Activated CD8-positive, alpha-beta memory T cell treated with anti-CD3 and anti-CD28 coated beads, Interleukin-2, amount 50 U/mL, for 4 hours (primary cell): ENCODE data around the gene IQGAP2.

Experiments
- DNase-seq: peaks from one replicate; pipeline ENCODE4 v3.0.0-alpha.2; 2020

Gene IQGAP2

GRCh38 chr5:76479281-76479680, 76.2 kb downstream of the IQGAP2 start:
- no peak for DNase-seq

- no peak for DNase-seq
These were observed 77.0 kb downstream of the IQGAP2 start for GRCh38 chr5:76479973-76480667.

GRCh38 chr5:76482984-76483383, 79.9 kb downstream of the IQGAP2 start:
- DNase-seq, result no peak

GRCh38 chr5:76483433-76483832, 80.3 kb downstream of the IQGAP2 start:
- DNase-seq, result no peak

GRCh38 chr5:76483881-76484280, 80.8 kb downstream of the IQGAP2 start:
- no peak for DNase-seq

GRCh38 chr5:76485511-76485910, 82.4 kb downstream of the IQGAP2 start:
- no peak for DNase-seq

GRCh38 chr5:76487386-76487785, 84.3 kb downstream of the IQGAP2 start:
- DNase-seq, result no peak

GRCh38 chr5:76487821-76488220, 84.7 kb downstream of the IQGAP2 start:
- DNase-seq, result no peak

- no peak for DNase-seq
These were observed 85.9 kb downstream of the IQGAP2 start for GRCh38 chr5:76488969-76489368.

GRCh38 chr5:76489877-76490688, 87.0 kb downstream of the IQGAP2 start:
- DNase-seq, result no peak

GRCh38 chr5:76490960-76491359, 87.9 kb downstream of the IQGAP2 start:
- no peak for DNase-seq

- DNase-seq, result no peak
These were observed 89.7 kb downstream of the IQGAP2 start for GRCh38 chr5:76492819-76493189.

GRCh38 chr5:76493190-76493837, 90.2 kb downstream of the IQGAP2 start:
- DNase-seq, result no peak

GRCh38 chr5:76494201-76494600, 91.1 kb downstream of the IQGAP2 start:
- DNase-seq, result no peak

- no peak for DNase-seq
These were observed 92.8 kb downstream of the IQGAP2 start for GRCh38 chr5:76495870-76496269.

- DNase-seq, result no peak
These were observed 94.0 kb downstream of the IQGAP2 start for GRCh38 chr5:76497065-76497460.

GRCh38 chr5:76497986-76498717, 95.1 kb downstream of the IQGAP2 start:
- no peak for DNase-seq

GRCh38 chr5:76499507-76500161, 96.5 kb downstream of the IQGAP2 start:
- no peak for DNase-seq

GRCh38 chr5:76500633-76501393, 97.7 kb downstream of the IQGAP2 start:
- no peak for DNase-seq

- DNase-seq, result no peak
These were observed 100.8 kb downstream of the IQGAP2 start for GRCh38 chr5:76503929-76504328.

- DNase-seq, result no peak
These were observed 101.9 kb downstream of the IQGAP2 start for GRCh38 chr5:76504901-76505564.
